Erythroblast (primary cell): ENCODE results near the gene PDE6C.

ENCODE experiments used
- DNase-seq, 2 experiments: peaks; one replicate each; lab custom pipeline; 2025; lab: John Stamatoyannopoulos, UW
- GATA1 ChIP-seq: IDR thresholded peaks from 2 replicates; pipeline ENCODE4 v1.6.1; 2011; ENCODE audit warnings: low read depth, mild to moderate bottlenecking, control low read depth, low read length, moderate library complexity
- POLR2A ChIP-seq: IDR thresholded peaks from 2 replicates; pipeline ENCODE4 v1.6.1; 2011; ENCODE audit warnings: mild to moderate bottlenecking, low read length

Gene PDE6C

DNA sequence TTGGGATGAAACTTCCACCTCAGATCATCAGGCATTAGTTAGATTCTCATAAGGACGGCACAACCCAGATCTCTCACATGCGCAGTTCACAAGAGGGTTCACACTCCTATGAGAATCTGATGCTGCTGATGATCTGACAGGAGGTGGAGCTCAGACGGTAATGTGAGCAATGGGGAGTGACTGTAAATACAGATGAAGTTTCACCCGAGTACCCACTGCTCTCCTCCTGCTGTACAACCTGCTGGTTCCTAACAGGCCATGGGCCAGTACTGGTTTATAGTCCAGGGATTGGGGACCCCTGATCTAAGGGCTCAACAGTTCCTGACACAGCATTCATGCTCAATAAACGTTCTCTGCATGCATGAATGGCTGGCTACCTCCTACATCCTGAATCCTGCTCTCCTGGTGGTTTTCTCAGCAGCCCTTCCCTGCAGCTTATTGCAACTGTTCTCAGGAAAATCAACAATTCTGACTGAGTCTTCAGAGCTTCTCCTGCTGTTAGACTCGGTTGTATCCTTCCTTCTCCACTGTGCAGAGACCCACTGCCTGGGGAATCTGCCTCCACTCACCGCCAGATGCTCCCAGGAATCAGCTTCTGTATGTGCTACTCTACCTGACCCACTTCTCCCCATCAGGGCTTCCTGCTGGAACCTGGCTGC is 17.4 kb downstream of the PDE6C start:
- DNase-seq: no peak
- TF ChIP-seq POLR2A (no peak), GATA1 (no peak)

DNA sequence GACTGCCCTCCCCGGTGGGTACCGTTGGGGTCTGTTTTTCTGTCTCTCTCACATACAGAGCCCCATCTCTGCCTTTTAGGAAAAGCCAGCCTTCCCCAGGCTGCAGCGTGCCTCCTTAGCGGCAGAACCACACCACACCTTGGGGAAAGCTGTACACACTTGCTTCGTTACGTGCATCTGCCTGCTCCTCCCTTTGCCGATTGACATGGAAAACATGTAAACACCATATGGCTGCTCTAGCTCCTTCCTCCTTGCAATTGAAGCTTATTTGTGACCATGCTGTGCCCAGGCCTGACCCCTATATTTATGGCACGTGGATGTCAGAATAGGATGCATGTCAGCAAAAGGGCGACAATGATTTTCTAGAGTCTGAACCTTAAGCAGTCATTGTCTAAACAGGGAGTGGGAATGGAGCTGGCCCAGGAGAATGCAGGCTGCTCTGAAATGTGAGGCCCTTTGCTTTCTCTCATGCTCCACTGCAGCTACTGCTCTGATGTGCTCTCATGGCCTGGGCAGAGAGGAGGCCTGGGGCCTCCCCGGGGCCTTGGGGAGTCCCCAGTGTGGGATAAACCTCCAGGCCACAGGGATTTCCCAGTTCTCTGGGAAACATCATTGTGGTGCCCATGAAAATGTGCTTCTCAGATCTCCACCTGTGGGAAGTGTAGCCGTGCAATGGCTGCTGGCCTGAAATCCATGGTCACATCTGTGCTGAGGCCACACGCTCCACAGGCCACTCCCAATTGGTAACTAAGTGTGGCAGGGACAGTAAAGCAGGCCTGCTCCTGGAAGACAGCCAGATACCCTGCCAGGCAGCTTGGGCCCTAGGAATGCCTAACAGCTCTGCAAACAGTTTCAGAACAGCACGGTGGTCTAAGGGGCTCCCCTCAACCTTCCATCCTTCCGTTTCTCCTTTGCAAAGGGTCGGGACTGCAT is 18.6 kb downstream of the PDE6C start:
- TF ChIP-seq POLR2A (no peak), GATA1 (no peak)
- no peak for DNase-seq

DNA sequence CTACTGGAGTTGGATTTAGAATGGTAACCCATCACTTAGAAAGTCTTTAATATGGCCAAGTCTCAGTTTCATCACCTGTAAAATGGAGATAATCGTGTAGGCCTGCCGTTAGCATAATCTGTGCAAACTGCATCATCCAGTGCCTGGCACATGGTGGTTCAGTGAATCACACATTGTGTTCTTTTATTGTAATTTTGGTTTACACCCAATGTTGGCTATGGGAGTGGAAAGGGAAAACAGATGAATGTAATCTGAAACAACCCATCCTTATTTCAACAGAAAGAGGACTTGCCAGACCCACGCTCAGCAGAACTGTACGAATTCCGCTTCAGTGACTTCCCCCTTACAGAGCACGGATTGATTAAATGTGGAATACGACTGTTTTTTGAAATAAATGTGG is 27.5 kb downstream of the PDE6C start:
- no peak for DNase-seq
- TF ChIP-seq POLR2A: no peak
- TF ChIP-seq GATA1: no peak

DNA sequence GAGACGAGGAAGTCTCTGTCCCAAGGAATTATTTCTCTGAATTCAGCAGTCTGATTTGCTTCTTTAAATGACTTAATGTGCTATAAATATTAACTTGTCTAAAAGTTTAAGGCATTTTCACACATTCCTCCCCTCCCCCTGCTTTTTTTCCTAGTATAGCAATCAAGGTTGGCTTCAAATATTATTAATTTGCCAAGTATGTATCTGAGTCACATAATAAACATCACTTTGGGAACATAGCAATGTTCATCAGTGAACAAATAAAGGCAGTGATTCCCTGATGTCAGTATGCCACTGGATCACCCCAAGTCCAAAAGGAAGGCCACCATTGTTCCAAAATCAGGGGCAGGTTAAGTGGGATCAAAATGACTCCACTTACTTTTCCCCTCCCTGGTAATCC is 40.5 kb downstream of the PDE6C start:
- no peak for DNase-seq
- TF ChIP-seq POLR2A: no peak
- TF ChIP-seq GATA1: no peak

DNA sequence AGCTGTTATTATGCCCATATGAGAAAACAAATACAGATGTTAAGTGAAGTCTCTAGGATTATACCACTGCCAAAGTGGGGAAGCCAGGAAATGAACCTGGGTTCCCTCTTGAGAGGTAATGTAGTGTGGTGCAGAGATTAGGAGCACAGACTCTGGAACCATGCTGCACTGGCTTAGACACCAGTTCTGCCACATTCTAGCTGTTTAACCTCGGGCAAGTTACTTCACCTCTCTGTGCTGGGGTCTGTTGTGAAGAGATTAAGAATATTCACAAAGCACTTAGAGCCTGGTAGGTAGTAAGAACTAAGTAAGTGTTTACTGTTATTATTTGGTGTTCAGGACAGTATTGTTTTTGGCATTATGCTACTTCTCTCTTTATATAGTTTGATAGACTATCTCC is 41.9 kb downstream of the PDE6C start:
- DNase-seq: no peak
- TF ChIP-seq GATA1: no peak
- no peak for TF ChIP-seq POLR2A

DNA sequence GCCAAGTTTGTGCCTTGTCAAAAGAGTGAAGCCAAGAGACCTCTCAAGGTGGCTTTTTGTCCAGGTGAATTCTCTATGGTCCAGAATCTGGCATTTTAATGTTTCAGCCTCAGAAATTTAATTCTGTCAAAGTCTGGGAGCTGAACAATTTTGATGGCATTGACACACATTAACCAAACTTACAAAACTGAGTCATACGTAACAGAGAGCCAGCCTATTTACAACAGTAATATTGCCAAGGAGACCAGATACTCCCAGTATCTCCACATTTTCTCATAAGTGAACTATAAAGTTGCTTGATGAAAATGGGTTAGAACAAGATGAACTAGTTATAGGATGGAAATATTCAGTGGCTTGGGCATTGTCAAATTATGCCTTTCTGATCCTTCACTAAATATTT is 43.8 kb downstream of the PDE6C start:
- TF ChIP-seq GATA1: no peak
- TF ChIP-seq POLR2A: no peak
- DNase-seq: no peak

DNA sequence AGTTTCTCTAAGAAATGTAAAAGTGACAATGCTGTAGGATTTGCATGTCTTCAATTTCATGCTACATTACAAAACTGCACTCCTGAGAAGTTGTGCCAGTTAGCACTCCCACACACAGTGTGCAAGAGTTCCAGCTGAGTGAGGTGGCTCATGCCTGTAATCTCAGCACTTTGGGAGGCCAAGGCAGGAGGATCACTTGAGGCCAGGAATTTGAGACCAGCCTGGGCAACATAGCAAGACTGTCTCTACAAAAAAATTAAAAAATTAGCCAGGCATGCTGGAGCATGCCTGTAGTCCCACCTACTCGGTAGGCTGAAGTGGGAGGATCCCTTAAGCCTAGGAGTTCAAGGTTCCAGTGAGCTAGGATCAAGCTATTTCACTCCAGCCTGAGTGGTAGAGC is 45.4 kb downstream of the PDE6C start:
- no peak for DNase-seq
- TF ChIP-seq POLR2A (no peak), GATA1 (no peak)

DNA sequence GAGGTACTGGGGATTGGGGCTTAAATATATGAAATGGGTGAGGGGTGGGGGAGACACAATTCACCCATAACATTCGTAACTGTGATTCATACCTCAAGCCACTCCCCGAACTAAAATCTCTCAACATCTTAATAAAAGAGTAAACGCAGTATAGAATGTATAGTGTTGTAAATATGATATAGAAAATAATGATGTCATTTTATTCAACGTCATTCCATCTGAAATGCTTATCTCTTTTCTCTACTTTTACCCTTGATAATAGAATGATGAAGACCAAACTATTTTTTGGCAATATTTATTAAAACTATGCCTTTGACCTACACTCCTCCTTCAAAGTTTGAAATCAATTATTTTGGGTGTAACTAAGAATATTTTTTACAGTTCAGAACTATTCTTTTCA is 53.7 kb downstream of the PDE6C start:
- no peak for DNase-seq
- no peak for TF ChIP-seq GATA1
- no peak for TF ChIP-seq POLR2A

DNA sequence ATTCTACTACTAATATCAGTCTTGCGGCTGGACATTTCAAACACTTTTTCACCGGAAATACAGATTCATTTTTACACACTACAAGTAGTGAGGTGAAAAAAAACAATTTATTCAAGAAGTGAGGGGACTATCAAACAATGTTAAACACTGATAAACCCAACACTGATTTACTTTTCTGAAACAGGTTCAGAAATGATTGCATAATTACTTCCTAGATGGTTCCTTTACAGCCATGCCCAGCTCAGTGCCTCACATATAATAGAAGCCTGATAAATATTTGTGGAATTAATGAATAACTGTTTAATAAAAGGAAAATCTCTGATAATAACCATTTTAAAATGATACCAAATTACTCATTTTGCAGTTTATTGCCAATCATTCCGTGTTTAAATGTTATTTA is 55.5 kb downstream of the PDE6C start:
- no peak for DNase-seq
- TF ChIP-seq POLR2A (no peak), GATA1 (no peak)

DNA sequence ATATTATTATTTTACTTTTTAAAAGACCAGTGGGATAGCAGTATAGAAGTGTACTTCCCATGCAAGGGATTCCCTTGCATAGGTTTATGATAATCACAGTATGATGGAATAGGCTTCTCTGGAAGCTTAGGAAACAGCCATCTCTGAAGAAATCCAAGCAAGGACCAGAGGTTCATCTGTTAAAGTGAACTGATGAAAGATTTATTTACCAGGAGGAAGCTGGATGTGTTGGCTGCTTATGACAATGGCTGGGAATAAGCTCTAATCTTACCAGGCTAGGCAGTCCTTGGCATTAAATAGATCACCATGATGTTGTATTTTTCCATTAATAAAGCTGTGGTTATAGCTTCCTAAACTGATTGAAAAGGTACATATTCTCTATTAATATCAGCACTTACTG is 58.0 kb downstream of the PDE6C start:
- TF ChIP-seq GATA1: no peak
- TF ChIP-seq POLR2A: no peak

DNA sequence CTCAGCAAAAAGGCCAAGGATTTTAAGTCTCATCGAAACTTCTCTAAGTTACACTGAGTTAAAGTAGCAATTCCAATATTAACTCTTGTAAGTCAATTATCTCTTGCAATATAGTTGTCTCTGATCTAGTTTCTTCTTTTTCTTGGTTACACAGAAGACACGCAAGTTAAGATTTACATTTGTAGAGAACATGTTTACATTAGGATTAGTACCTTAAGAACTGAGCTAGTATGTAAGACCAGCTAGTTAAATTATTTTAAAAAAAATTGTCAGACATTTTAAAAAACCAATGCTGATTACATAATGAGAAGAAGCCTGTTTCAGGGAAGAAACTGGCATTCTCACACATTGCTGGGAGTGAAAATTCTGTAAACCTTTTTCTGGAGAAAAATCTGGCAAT is 58.7 kb downstream of the PDE6C start:
- TF ChIP-seq GATA1: no peak
- TF ChIP-seq POLR2A: no peak
- no peak for DNase-seq

More for the DNA sequence above, 58.0 kb downstream of the PDE6C start:
- DNase-seq: no peak

DNA sequence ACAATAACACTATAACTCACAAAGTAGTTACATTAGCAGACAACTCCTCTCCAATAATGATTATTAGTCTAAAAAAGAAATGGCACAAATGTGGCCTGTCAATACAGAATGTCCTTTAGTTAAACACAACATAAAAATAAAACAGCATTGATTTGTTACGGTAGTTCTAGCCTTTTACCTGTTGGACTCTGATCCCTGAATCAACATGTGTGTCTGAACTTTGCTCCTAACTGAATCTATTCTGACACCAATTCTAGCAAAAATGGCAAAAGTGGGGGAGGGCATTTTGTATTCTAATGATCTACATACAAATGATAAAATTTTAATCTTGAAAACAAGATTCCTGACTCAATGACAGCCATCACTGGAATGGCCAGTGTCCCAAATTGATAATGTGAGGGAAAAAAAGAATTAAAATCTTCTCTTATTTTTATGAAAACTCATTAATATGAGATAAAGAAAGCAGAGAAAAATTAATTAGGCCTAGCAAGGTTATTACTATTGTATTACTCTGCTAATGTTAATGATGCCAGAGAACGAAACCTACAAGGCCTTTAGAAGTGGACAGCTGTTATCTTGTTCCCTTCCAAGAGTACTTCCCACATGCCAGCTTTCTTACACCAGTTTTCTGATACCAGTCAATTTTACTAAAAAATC is 59.8 kb downstream of the PDE6C start:
- no peak for DNase-seq
- no peak for TF ChIP-seq POLR2A
- TF ChIP-seq GATA1: no peak

DNA sequence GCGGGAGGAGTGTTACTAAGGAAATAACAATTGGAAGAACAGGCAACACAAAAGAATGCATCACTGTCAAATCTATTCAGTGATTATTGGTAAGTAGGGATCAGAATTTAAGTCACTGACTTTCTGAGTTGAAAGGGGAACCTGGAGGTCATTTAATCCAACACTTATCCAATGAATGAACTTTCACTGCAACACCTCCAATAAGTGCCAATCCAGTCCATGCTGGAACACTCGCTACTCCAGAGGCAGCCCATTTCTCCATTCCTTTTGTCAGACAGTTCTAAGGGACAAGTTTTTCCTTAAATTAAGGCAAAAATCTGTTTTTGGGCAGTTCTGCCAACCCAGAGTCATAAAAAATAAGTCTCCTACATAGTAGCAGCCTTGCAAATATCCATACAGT is 60.6 kb downstream of the PDE6C start:
- no peak for DNase-seq
- TF ChIP-seq GATA1 (no peak), POLR2A (no peak)

DNA sequence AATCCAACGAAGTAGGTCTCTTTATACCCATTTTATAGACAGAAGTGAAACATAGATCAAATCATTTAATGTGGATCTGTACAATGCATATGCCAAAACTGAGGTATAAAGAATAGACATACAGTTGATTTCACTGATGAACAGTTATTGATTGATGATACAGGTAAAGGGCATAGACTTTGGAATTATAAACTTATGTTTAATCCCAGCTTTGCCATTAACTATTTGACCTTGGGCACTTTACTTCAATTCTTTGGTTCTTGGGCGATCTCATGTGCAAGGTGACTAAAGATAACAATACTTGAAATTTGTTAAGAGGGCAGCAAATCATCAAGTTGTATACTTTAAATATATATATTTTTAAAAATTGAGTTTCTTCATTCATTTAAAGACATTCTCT is 61.5 kb downstream of the PDE6C start:
- no peak for DNase-seq
- TF ChIP-seq POLR2A (no peak), GATA1 (no peak)
